ENCODE measurements around the gene DGKH. TPM values are rescaled to one million over a fixed set of nuclear protein-coding genes. Genes with fewer than 3 reads are reported as not detected.

DGKH gene
- total and polyA plus RNA-seq, 10 of the 15 experiments (the other 5 are each of a cell fraction or from before 2014, with no cell fraction given), result 1.3 to 15.2 (median 7.3) TPM

GRCh38 chr13:42048684-42049453 is 421 bp downstream of the DGKH start (continued):
- TF ChIP-seq PAX5 (IDR thresholded peaks at IDR 0.05; ENCODE audit: borderline replicate concordance, low read depth, low read length), result peak; percentile 60; the same call in 1 of the 2 replicates
- TF ChIP-seq, protein P1, sequence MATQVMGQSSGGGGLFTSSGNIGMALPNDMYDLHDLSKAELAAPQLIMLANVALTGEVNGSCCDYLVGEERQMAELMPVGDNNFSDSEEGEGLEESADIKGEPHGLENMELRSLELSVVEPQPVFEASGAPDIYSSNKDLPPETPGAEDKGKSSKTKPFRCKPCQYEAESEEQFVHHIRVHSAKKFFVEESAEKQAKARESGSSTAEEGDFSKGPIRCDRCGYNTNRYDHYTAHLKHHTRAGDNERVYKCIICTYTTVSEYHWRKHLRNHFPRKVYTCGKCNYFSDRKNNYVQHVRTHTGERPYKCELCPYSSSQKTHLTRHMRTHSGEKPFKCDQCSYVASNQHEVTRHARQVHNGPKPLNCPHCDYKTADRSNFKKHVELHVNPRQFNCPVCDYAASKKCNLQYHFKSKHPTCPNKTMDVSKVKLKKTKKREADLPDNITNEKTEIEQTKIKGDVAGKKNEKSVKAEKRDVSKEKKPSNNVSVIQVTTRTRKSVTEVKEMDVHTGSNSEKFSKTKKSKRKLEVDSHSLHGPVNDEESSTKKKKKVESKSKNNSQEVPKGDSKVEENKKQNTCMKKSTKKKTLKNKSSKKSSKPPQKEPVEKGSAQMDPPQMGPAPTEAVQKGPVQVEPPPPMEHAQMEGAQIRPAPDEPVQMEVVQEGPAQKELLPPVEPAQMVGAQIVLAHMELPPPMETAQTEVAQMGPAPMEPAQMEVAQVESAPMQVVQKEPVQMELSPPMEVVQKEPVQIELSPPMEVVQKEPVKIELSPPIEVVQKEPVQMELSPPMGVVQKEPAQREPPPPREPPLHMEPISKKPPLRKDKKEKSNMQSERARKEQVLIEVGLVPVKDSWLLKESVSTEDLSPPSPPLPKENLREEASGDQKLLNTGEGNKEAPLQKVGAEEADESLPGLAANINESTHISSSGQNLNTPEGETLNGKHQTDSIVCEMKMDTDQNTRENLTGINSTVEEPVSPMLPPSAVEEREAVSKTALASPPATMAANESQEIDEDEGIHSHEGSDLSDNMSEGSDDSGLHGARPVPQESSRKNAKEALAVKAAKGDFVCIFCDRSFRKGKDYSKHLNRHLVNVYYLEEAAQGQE (IDR thresholded peaks at IDR 0.05; ENCODE audit: low read depth, low read length), result peak; percentile 52; the same call in 1 of the 2 replicates
- peak; percentile 74 for TF ChIP-seq EED (IDR thresholded peaks at IDR 0.05; ENCODE audit: low read depth)
- TF ChIP-seq RELA (IDR thresholded peaks at IDR 0.05; ENCODE audit: borderline replicate concordance, partially characterized antibody), result no peak
- TF ChIP-seq POLR2AphosphoS5 (IDR thresholded peaks at IDR 0.05; ENCODE audit: low read length), result peak; percentile 44; the same call in 1 of the 2 replicates
- TF ChIP-seq IKZF1 (conservative IDR thresholded peaks at IDR 0.05), result peak; percentile 69
- no peak for TF ChIP-seq CHD2 (IDR thresholded peaks at IDR 0.05; ENCODE audit: borderline replicate concordance, low read depth, low read length)

DNA sequence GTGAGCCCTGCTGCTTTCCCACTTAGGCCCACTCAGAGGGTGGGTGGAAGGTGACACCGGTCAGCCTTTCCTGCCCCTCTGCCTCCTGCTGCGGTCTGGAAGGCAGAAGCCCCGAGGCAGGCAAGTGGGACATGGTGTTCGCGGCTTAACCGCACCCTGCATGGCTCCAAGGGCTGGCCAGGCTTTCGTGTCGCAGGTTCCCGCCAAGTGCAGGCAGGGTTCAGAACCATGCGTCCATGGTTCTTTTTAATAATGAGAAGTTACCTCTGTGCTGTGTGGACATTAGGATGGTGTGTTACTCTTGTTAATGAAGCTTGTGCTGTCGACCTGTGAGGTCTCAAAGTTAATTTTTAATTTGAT is 986 bp downstream of the DGKH start:
- peak overlapping the region; percentile 30 for H3K27ac ChIP-seq (ENCODE audit: control insufficient read depth, insufficient read depth)
- H3K9ac ChIP-seq (ENCODE audit: control insufficient read depth, insufficient read depth, low read length), result peak overlapping the region; percentile 67; the same call in 1 of the 2 replicates
- H3K79me2 ChIP-seq (ENCODE audit: control insufficient read depth, insufficient read depth, low read length), result peaks cover 28% of the 10 kb centered on the region
- no peaks in the 10 kb centered on the region for H3K36me3 ChIP-seq (ENCODE audit: control insufficient read depth in 2 of 2, insufficient read depth in 2 of 2, low read length in 1 of 2)
- ChIA-PET RAD21 (ENCODE audit: unreplicated experiment) (interaction anchor here (1.1 to 2.0 kb wide), 2 partner anchors 38 to 61 kb away, joined by 4 to 5 read pairs; no protein-coding TSS in a partner anchor), SMC1A (ENCODE audit: uncharacterized antibody, unreplicated experiment) (interaction anchor here (0.7 to 1.3 kb wide), 3 partner anchors 8 to 381 kb away, joined by 4 read pairs; no protein-coding TSS in a partner anchor), CTCF (no interaction called here), POLR2A (interaction anchor here (0.6 kb wide), 2 partner anchors 36 to 72 kb away, joined by 3 read pairs; no protein-coding TSS in a partner anchor)
- ATAC-seq (peak; percentile 10), FAIRE-seq (no peak), DNase-seq (ENCODE audit: low read depth, low spot score) (peak; percentile 8)
- H3K27me3 ChIP-seq (replicated peaks in 1 of 2; ENCODE audit: control insufficient read depth in 2 of 2, insufficient read depth in 2 of 2, low read length in 1 of 2), result no peaks in the 10 kb centered on the region
- H3K9me3 ChIP-seq (replicated peaks; ENCODE audit: control insufficient read depth, insufficient read depth, low read length), result no peaks in the 10 kb centered on the region
- H3K4me3 ChIP-seq, result peak overlapping the region; percentile 85
- BruUV-seq (replicated peaks), result no TSS peak
- no peaks in the 10 kb centered on the region for H4K20me1 ChIP-seq (ENCODE audit: control insufficient read depth, insufficient read depth)
- no peaks in the 10 kb centered on the region; the same call in 1 of the 2 replicates for H3K4me1 ChIP-seq (ENCODE audit: control insufficient read depth, insufficient read depth, low read length)
- in situ Hi-C loops (cut with MboI) (no loop called here), intact Hi-C loops (cut with micrococcal nuclease; ENCODE audit: unreplicated experiment) (loop anchor here (10.0 kb wide), 1 partner anchor 225 kb away; the partner anchor contains the start of gene AKAP11)
- peak overlapping the region; percentile 99 for H3K4me2 ChIP-seq (ENCODE audit: control insufficient read depth, insufficient read depth)
- H2AFZ ChIP-seq (ENCODE audit: control insufficient read depth, low read depth, low read length), result peak overlapping the region; percentile 84
- WGBS (ENCODE audit: insufficient coverage, insufficient replicate concordance, low lambda C conversion rate, missing lambda C conversion rate), result 15% methylated on average over 11 of the region's 11 CpGs
- TF ChIP-seq GATAD2B (conservative IDR thresholded peaks at IDR 0.05; ENCODE audit: low read depth) (peak; percentile 3), SMC3 (IDR thresholded peaks at IDR 0.05; ENCODE audit: borderline replicate concordance, low read length) (no peak), RUNX3 (IDR thresholded peaks at IDR 0.05; ENCODE audit: low read length) (no peak; the same call in none of the 2 replicates), IKZF2 (IDR thresholded peaks at IDR 0.05) (peak in 1 of 2 experiments; percentile 3; a peak in 3 of 4 replicates), PAX8 (IDR thresholded peaks at IDR 0.05) (no peak), DPF2 (IDR thresholded peaks at IDR 0.05) (peak; percentile 11; the same call in 1 of the 2 replicates), NRF1 (conservative IDR thresholded peaks at IDR 0.05; ENCODE audit: low read depth, low read length) (no peak), PAX5 (IDR thresholded peaks at IDR 0.05; ENCODE audit: borderline replicate concordance, low read depth, low read length) (0 out of 2 replicates have a peak, but pooled peaks have one; percentile 0)
- TF ChIP-seq, protein P2, sequence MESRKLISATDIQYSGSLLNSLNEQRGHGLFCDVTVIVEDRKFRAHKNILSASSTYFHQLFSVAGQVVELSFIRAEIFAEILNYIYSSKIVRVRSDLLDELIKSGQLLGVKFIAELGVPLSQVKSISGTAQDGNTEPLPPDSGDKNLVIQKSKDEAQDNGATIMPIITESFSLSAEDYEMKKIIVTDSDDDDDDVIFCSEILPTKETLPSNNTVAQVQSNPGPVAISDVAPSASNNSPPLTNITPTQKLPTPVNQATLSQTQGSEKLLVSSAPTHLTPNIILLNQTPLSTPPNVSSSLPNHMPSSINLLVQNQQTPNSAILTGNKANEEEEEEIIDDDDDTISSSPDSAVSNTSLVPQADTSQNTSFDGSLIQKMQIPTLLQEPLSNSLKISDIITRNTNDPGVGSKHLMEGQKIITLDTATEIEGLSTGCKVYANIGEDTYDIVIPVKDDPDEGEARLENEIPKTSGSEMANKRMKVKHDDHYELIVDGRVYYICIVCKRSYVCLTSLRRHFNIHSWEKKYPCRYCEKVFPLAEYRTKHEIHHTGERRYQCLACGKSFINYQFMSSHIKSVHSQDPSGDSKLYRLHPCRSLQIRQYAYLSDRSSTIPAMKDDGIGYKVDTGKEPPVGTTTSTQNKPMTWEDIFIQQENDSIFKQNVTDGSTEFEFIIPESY (IDR thresholded peaks at IDR 0.05), result peak; percentile 64; the same call in 1 of the 2 replicates
